ENCODE measurements around the gene GNA14. TPM values are rescaled to one million over a fixed set of nuclear protein-coding genes. Genes with fewer than 3 reads are reported as not detected.
"Not testable (repeated sequence)": the region's sequence is repeated elsewhere in the genome, so short reads cannot be mapped to it uniquely, and the experiment has no call there.

Gene GNA14
- total RNA-seq, 1 experiment from 2014 or later: 0.42 TPM

GRCh38 chr9:77643871-77644270 is 4.3 kb downstream of the GNA14 start:
- no peak for DNase-seq (ENCODE audit: low read depth)

DNA sequence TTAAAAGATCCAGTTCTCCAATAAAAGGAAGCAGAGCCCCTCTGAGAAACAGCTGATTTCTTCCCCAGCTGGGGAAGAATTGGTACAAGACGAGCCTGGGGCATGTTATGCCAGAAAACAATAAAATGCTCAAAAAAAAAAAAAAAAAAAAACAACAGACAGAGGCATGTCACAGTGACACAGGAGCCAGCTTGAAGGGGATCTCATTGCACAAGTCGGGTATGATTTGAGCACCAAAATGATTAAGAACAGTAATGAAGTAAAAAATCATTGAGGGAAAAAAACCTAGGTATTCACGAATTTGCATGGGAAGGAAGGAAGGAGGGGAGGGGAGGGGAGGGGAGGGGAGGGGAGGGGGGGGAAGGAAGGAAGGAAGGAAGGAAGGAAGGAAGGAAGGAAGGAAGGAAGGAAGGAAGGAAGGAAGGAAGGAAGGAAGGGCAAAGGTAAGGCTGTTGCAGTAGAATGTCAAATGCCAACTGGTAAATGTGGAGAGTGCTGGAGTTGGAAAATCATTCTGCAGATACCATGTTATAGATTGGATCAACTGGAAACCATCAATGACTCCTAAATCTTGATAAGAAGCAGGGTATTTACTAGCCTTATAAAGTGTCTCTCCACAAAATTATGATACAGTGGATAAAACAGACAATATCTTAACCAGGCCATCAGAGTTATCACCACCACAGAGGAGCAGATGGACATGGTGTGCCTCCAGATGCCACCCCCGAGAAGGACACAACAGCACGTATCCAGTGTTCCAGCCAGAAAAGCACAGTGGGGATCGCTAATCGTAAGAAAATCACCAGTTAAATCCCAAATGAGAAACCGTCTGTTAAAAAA is 7.2 kb downstream of the GNA14 start:
- DNase-seq (ENCODE audit: low read depth): no peak

GRCh38 chr9:77632652-77633051 is 15.5 kb downstream of the GNA14 start:
- DNase-seq (ENCODE audit: low read depth): no peak

- not testable (repeated sequence) for DNase-seq (ENCODE audit: low read depth)
Observed at GRCh38 chr9:77628864-77629263, 19.3 kb downstream of the GNA14 start.

DNA sequence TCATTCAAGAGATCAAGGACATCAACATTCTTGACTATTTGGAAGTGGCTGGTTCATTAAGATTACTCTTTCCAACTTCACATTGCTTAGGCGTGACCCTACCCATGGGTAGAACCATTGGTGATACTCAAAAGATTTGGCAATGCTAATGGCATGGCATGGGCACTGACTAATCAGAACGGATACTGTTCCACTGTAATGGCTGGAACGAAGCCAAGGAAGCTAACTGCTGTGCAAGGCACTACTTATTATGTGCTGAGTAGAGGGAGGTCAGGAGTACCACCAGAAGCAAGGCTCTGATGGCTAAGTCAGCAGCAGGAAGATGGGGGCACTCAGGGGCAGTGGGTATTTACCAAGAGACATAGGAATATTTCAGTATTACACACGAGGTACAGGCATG is 31.9 kb downstream of the GNA14 start:
- peak; percentile 48 for DNase-seq (ENCODE audit: low read depth)

GRCh38 chr9:77614645-77615044 is 33.5 kb downstream of the GNA14 start:
- no peak for DNase-seq (ENCODE audit: low read depth)

DNA sequence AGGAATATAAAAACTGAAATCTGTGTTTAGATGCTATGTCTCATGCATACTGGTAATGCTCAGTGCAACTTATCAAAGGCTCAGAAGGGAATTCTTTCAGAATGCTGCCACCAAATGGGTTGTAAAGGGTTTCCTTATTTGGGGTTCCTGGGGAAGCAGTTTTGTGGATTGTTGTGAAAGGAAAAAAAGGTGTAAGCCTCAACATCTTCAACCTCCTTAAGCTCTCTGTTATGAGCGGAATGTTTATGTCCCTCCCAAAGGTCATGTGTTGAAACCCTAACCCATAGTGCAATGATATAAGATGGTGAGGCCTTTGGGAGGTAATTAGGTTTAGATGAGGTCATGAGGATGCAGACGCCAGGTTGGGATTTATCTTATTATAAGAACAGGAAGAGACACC is 41.6 kb downstream of the GNA14 start:
- no peak for DNase-seq (ENCODE audit: low read depth)

DNA sequence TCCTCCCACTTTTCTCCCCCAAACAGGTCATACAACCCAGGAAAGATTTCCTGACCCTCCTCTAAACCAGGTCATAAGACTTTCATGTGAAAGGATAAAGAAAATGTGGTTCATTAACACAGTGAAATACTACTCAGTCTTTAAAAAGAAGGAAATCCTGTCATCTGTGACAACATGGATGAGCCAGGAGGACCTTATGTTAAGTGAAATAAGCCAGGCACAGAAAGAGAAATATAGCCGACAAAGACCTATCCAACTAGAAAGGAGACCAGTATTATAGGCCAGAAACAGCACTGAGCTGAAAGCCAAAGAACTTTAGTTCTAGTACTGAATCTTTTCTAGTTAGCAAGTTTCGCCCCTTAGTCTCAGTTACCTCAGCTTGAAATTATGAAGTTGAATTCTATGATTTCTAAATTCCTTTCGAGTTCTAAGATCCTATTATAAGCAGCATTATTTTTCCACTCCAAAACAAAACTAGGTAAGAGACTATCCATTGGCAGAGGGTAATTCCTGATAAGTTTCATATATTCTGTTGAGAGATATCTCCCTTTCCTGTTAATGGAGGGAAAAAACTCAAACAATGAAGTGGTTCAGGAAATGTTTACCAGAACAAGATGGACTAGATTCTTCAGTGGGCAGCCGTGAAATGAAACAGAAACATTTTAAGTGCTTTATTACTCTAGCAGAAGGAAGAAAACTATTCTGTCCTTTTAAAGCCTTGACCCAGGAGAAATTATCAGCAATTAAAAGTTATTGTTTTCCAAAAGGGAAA is 42.5 kb downstream of the GNA14 start:
- DNase-seq (ENCODE audit: low read depth): no peak

GRCh38 chr9:77604316-77604715 is 43.8 kb downstream of the GNA14 start:
- DNase-seq (ENCODE audit: low read depth): peak; percentile 30

- DNase-seq (ENCODE audit: low read depth): no peak
Observed at GRCh38 chr9:77602852-77603251, 45.3 kb downstream of the GNA14 start.

DNA sequence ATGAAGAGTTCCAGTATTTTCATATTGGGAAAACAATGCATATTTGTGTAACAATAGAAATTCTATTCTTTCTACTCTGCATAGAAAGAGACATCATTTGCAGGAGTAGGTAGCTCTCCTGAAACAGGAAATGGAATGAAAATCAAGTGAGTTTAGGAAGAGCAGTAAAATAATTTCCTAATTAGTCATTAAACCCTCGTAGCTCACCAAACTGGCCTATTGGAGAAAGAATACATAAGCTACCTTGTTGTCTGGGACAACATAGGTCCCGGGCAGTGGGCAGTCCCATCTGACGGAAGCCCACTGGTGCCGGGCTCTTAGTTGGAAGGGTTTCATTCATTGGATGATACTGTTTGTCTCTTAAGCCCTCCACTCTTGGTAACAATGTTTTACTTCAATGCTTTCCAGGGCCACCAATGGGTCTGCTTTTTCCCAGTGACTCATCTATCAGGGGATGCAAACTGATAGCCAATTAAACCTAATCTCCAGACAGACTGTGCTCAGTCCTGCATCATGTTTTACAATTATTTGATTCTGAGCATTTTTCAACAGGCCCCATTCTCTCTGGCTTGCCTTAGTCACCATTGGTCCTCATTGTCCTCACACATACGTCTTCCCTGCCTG is 46.5 kb downstream of the GNA14 start:
- DNase-seq (ENCODE audit: low read depth): no peak

DNA sequence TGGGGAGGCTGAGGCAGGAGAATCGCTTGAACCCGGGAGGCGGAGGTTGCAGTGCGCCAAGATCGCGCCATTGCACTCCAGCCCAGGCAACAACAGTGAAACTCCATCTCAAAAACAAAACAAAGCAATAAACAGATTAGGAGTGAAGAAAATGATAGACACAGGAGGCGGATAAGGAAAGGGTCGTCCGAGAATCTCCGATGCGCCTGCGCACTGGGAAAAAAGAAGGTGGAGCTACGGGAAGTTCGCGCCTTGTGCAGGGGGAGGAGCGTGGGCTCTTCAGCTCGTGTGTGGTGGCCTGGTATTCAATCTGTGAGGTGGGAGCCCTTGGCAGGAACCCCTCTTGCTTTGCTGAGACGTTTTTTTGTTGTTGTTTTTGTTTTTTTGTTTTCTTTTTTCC is 47.3 kb downstream of the GNA14 start:
- no peak for DNase-seq (ENCODE audit: low read depth)

DNA sequence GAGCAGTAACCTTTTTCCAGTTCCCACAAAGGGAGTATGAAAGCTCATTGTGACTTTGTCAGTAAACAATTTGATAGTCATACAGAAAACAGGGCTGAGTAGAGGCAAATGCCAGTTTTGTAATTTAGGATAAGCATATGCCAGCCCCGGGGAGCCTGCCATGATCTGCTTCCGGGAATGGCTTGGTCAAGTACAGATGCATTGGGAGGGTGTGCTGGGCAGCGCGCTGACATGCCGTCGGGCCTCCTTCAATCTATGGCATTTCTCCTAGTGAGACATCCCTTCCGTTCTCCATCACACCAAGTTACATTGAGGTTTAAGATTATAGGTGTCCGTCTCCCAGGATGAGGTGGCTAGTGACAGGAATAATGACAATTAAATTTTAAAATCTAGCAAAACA is 48.6 kb downstream of the GNA14 start:
- no peak for DNase-seq (ENCODE audit: low read depth)

DNA sequence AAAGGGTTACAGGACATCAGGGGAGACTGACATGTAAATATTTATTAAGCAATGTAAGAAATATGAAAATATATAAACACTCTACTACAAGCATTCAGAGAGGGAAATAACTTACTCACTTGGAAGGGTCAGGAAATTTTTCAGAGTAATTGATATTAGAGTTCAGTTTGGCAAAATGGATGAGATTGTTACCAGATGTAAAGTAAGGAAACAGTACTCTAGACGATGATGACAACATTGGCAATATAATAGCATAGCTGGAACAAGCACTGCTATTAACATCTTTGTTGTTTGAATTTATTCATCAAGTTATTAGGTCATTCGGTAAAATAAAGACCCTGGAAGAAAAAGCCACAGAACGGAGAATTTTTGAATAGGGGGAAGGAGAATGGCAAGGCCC is 49.1 kb downstream of the GNA14 start:
- DNase-seq (ENCODE audit: low read depth): no peak

- DNase-seq (ENCODE audit: low read depth): peak; percentile 18
Observed at GRCh38 chr9:77598524-77598923, 49.6 kb downstream of the GNA14 start.

- no peak for DNase-seq (ENCODE audit: low read depth)
Observed at GRCh38 chr9:77597057-77597456, 51.1 kb downstream of the GNA14 start.

DNA sequence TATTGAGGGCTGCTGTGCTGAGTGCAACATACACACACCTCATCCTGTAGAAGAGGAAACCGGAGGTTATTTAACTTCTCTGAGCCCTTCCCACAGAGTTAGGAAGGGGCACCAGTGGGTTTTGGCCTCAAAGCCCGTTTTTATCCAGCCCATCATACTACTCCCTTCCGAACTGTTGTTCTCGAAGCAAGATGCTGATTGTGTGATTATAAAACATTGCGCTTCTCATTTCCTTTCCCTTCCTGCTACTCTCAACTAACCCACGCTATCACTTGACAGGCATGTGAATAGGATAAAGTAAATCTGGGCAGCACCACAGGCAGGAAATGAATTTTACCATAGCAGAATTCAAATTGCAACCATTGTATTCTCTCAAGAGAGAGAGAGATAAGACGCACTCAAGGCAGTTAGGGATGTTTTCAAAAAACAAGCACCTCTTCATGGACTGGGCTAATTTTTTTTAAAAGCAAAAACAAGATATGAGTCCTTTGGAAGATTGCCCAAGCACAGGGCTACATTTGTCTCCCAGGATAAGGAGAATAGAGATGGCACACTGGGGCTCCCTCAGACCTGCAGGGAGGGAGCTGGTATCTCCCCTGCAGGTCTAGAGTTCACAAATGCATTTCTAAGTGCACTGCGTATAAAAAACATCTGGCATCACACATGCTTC is 52.6 kb downstream of the GNA14 start:
- DNase-seq (ENCODE audit: low read depth): no peak

- DNase-seq (ENCODE audit: low read depth): no peak
Observed at GRCh38 chr9:77594963-77595362, 53.2 kb downstream of the GNA14 start.

GRCh38 chr9:77593528-77593927 is 54.6 kb downstream of the GNA14 start:
- DNase-seq (ENCODE audit: low read depth): no peak

- no peak for DNase-seq (ENCODE audit: low read depth)
Observed at GRCh38 chr9:77592476-77592875, 55.6 kb downstream of the GNA14 start.

DNA sequence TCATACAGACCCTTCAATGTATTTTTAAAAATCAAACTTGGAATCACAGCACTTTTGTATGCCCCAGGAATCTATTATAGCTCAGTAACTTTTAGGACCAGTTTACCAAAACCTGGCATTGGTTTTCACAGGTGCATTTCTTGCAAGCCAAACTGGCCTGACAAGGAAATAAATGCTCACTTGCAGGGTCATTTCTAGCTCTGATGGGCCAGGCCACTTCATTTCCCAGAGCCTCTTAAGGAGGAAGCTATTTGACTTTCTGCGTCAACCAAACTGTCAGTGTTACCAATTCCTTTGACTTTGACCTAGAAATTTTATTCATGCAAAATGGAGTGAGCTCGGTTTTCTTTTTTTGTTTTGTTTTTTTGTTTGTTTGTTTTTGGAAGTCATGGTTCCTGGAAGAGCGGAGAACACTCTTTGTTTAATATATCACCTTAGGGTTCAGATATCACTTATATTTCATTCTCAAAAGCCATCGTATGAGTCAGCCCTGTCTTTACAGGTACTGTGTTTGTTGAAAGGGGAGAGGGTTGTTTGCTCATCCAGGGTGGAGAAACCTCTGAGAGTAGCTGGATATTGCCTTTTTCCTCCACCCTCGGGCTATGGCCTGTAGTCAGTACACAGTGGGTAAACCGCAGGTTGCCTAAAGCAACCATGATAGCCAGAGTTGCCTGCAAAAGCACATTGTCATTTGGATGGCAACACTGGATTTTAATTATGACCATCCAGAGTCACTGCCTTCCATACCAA is 58.9 kb downstream of the GNA14 start:
- peak; percentile 13 for DNase-seq (ENCODE audit: low read depth)
